ENCODE measurements around the gene IL6ST.

DNA sequence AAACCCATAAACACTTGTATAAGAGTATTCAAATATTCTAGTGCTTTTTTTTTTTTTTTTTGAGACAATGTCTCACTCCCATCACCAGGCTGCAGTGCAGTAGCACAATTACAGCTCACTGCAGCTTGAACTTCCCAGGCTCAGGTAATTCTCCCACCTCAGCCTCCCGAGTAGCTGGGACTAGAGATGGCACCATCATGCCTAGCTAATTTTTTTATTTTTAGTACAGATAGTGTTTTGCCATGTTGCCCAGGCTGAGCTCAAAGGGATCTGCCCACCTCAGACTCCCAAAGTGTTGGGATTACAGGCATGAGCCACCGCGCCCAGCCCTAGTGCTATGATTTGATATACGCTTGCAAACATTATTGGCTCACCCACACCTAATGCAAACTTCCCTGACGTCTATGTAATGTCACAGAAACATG lies 11.8 kb downstream of the IL6ST start:
- TF ChIP-seq, protein P1, sequence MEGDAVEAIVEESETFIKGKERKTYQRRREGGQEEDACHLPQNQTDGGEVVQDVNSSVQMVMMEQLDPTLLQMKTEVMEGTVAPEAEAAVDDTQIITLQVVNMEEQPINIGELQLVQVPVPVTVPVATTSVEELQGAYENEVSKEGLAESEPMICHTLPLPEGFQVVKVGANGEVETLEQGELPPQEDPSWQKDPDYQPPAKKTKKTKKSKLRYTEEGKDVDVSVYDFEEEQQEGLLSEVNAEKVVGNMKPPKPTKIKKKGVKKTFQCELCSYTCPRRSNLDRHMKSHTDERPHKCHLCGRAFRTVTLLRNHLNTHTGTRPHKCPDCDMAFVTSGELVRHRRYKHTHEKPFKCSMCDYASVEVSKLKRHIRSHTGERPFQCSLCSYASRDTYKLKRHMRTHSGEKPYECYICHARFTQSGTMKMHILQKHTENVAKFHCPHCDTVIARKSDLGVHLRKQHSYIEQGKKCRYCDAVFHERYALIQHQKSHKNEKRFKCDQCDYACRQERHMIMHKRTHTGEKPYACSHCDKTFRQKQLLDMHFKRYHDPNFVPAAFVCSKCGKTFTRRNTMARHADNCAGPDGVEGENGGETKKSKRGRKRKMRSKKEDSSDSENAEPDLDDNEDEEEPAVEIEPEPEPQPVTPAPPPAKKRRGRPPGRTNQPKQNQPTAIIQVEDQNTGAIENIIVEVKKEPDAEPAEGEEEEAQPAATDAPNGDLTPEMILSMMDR (IDR thresholded peaks at IDR 0.05), result no peak
- no peak for TF ChIP-seq EP300 (IDR thresholded peaks at IDR 0.05)
